Measurements from ENCODE around the gene MDH2.
"Not testable (repeated sequence)": the region's sequence is repeated elsewhere in the genome, so short reads cannot be mapped to it uniquely, and the experiment has no call there.

Gene MDH2, protein sequence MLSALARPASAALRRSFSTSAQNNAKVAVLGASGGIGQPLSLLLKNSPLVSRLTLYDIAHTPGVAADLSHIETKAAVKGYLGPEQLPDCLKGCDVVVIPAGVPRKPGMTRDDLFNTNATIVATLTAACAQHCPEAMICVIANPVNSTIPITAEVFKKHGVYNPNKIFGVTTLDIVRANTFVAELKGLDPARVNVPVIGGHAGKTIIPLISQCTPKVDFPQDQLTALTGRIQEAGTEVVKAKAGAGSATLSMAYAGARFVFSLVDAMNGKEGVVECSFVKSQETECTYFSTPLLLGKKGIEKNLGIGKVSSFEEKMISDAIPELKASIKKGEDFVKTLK

DNA sequence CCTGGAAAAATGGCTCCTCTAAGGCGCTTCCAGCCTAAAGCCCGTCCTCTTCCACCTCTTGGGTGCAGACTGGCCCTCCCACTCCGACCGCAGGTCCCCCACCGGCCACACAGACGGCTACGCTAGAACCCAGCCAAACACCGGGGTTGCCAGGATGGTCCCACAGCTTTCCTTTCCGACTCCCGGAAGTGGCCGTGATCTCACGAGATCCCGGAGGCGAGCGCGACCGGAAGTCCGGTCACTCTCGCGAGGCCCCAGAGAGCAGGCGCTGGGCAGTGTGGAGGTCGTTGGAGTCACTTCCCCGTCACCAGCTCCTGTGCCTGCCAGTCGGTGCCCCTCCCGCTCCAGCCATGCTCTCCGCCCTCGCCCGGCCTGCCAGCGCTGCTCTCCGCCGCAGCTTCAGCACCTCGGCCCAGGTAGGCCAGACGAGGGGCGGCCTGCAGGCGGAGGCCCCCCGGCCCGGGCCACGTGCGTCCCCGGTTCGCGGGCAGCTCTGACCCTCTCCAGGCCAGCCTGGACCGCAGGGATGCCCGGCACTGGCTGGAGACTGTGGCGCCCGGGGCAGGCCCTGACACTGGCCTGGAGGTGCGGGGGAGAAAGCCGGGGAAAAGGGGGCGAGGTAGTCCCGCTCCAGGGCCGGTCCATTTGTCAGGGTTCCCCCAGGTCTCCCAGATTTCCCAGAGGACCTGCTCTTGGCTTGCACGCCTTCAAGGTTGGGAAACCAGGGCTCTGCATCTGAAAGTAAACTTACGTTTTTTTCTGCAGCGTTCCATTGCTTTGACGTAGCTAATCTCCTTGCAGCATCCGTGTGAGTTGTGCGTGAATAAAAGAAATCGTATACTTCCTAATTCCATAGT, at the start of gene MDH2, which contains the start of gene STYXL1:
TSS of gene MDH2 (plus strand) at position 296 of the 857 bp plus-strand sequence. CDS start at position 351, 55 bp downstream.
TSS of gene STYXL1 (minus strand) at position 190 of the 857 bp plus-strand sequence. CDS start 17,477 bp downstream, outside the sequence.
- peak; percentile 51 to 71 (median 64) for DNase-seq

DNA sequence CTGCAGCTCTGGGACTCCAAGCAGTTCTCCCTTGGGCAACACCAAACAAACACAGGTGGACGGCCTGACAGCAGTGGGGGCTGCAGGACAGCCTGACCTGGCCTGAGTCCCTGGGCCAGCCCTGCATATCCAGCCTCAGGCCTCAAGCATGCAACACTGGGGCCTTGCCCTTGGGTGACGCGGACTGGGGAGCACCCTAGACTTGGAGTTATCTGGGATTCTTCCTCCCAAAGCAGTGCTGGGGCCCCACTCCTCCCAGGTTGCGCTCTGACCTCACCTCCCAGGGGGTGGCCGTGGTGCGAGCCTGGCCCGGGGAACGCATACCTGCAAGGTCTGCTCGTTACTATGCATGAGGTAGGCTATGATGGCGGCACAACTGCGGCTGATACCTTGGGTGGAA, 47.3 kb upstream of the MDH2 start:
- DNase-seq = no peak

DNA sequence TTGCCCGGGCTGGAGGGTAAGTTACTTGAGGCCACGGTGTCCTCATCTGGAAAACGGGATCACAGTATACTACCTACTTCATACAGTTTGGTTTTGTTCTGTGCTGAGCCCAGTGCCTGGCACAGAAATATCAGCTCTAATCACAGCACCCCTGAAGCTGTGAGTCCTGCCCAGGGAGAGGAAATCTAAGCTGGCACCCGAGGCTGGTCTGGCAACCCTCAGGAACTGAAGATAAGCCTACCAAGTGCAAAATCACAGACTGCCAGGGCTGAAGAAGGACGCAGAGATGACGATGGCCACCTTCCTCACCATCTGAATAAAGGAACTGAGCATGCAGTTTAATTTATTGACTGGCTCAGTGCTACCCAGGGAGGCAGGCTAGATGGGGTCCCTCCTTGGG, 45.8 kb upstream of the MDH2 start:
- DNase-seq = no peak

DNA sequence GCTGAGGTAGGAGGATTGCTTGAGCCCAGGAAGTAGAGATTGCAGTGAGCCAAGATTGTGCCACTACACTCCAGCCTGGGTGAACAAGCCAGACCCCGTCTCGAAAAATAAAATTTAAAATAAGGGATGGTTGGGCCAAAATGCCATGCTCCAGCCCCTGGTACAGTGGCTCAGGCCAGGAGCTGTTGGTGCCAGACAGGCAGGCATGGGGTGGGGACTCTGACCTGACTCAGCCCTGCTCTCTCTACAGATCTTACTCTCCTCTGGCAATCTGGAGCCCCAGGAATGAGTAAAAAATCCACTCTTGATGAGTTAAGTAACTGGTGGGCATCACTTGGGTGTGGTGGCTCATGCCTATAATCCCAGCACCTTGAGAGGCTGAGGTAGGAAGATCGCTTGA, 45.1 kb upstream of the MDH2 start:
- no peak for DNase-seq

DNA sequence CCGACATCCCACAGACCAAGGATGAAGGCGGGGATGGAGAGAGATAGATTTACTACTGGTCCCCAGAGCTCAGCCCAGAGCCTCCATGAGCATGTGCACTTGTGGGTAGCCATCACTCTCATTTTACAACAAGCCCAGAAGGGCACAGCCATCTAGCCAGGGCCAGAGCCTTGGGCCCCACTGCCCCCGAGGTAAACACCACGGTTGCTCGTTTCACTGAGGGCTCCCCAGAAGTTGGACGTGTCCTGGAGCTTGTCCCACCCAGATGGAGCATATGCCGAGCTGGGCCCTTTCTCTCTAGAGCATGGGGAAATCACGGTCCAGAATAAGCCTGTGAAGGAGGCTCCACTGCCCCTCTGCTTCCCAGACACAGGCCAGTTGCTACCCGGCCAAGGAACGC, 44.6 kb upstream of the MDH2 start:
- DNase-seq = no peak

DNA sequence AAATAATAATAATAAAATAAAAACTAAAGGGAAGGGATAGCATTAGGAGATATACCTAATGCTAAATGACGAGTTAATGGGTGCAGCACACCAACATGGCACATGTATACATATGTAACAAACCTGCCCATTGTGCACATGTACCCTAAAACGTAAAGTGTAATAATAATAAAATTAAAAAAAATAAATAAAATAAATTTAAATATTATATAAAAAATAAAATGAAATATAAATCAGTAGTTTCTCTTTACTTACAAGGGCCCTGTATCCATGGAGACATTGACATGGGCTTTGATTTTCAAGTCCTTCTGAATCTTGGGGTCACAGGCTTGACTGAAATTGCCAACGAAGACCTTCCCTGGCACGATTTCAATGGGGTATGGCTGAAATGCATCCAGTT, 42.9 kb upstream of the MDH2 start:
- not testable (repeated sequence) for DNase-seq

DNA sequence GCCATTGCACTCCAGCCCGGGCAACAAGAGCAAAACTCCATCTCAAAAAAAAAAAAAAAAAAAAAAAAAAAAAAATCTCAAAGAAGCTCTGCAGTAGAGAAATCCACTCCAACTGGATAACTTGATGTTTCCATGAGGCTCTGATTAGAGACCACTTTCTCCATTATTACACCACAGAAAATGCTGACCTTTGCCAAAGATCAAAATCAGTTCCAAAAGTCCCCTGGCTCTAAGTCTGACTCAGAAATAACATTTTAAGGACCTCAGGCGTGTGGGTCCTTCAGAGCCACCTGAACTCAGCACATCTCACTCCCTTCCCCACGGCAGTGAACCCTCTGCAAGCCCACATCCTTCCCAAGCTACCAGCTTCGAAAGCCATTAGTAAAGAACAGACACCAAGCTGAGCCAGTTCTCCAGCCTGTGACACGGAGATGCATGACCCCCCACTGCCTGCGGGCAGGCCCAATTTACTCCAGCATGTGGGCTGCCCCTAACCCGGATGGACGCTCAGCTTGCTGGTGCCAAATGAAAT, 39.7 kb upstream of the MDH2 start:
- DNase-seq = no peak

DNA sequence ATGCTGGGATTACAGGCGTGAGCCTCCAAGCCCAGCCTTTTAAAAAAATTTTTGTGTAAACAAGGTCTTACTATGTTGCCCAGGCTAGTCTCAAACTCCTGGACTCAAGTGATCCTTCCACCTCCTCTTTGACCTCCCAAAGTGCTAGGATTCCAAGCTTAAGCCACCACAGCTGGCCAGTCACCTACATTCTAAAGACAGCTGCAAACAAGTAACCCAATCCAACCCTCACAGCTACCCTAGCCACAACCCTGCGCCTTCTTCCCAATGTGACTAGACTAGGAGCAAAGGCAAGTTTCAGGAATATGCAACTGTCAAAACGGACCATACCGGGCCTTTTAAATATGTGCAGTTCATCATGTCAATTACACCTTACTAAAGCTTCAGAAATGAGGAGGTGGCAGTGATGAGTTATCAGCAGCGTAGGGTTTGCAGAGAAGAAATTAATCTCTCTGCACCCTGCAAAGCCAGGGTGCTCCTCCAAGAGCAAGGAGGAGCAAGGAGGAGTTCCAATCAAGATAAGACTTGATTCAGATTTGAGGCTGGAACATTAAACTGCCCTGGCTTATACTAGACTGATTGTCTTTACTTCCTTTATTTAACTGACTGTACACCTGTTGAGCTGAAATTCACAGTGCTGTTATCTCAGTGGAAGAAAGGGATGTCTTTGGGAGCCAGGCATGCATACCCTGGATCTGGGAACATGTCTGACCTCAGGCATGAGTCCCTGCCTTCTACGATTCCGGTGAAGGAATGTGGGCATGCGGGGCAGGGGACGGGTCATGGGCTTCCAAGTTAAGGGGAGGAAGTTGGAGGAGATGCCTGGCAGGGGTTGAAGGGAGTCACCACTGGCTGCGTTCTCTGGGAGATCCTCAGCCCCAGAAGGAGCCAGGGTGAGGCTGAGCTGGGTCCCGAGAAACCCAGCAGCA, 38.0 kb upstream of the MDH2 start:
- no peak for DNase-seq

DNA sequence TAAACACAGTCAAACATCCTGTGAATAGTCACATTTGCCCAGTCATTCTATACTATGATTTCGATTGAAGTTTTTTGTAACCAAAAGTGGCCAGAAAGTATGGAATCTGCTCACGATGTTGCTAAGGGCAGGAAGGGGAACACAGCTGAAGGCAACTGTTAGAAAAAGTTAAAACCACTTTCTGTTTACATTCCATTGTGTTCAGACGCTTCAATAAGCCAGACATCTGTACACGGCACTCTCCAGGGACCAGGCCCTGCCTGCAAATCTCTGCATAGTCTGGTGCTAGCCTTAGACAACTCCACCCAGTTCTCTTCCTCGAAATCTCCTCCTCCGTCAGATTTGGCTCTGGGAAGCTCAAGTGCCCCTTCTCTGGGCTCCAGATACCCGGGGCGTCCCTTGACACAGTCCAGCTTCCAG, 36.5 kb upstream of the MDH2 start:
- DNase-seq = no peak

DNA sequence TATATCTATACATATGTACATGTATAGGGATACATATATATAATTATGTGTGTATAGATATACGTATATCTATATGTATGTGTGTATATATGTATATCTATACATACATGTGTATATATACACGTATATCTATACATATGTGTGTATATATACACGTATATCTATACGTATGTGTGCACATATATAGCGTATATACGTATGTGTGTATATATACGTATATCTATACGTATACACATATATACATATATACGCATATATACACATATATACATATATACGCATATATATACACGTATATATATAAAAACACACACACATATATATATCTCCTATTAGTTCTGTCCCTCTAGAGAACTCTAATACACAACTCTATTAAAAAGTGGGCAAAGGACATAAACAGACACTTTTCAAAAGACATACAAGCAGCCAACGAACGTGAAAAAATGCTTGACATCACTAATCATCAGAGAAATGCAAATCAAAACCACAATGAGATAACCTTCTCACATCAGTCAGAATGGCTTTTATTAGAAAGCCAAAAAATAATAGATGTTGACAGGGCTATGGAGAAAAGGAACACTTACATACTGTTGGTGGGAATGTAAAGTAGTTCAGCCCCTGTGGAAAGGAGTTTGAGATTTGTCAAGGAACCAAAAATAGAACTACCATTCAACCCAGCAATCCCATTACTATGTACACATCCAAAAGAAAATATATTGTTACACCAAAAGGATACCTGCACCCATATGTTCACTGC, 31.5 kb upstream of the MDH2 start:
- DNase-seq = no peak

DNA sequence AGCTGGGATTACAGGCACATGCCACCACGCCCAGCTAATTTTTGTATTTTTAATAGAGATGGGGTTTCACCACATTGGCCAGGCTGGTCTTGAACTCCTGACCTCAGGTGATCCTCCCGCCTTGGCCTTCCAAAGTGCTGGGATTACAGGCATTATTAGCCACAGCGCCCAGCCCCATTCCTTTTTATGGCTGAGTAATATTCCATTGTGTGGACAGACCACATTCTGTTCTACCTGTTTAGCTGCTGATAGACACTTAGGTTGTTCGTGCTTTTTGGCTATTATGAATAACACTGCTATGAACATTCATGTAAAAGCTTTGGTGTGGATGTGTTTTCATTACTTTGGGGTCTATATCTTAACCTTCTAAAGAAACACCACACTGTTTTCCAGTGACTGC, 29.4 kb upstream of the MDH2 start:
- DNase-seq = not testable (repeated sequence)

DNA sequence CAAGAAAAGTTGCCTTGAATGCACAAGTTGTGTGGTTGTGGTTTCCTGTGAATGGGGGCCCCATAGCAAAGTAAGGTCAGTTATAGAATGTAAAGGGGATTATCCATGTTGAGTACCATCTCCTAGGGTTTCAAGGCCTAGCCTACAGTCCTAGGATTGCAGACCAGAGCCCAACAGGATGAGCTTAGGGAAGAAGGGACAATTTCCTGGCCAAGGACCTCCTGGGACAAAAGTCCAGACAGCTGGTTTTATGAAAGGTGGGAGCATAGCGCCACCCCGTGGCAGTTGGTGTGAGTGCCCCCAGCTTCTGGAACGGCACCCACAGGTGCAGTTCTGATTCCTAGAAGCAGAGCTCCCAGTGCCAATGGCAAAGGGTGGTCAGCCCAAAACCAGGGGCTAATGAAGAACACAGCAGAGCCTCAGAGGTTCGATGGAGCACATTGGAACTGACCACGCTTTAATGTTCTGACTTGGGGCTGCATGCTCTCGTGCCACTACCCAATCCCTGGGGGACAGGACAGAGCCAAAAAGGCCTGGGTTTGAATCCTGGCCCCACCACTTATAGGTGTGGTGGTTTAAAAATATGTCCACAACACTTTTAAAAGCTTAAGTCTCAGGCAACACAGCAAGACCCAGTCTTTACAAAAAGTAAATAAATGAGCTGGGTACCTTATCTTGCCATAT, 27.7 kb upstream of the MDH2 start:
- DNase-seq = peak; percentile 12 to 64 (median 56)

DNA sequence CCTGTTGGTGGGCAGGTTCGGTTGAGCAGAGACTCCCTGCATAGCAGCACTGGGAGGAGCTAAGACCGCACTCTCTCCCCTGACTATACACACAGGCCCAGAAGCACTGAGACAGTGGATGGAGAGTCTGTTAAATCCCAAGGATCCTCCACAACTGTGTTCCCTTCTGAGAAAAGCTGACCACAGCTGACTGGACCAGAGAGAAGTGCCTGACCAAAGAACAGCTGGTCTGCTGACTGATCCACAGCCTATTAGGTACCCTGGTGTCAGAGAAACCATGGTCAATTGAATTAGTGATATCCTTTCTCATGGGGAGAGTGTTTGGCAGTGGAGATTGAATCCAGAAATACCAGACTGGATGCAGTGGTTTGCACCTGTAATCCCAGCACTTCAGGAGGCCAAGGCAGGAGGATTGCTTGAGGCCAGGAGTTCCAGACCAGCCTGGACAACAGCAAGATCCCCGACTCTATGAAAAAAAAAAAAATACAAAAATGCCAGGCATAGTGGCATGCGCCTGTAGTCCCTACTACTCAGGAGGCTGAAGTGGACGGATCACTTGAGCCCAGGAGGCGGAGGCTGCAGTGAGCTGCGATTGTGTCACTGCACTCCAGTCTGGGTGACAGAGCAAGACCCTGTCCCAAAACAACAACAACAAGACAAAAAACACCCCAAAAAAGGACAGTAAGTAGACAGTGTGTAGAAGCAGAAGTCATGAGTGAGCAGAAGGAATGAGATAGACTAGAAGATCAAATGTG, 25.7 kb upstream of the MDH2 start:
- DNase-seq = no peak

DNA sequence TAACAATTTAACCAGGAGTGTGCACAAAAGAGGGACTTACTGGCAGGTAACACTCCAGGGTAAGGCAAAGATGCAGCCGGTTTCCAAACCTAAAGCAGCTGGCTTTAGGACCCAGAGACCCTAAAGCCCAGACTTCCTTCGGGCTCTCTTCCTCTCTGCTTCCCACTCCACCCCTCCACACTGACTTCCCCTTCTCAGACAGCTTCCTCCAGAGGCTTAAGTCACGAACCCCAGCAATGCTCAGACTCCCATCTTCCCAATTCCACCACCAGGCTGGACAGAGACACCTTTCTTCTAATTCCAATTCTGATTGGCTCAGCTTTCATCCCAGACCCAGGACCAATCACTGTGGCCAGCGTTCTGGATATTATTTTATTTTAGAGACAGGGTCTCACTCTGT, 24.9 kb upstream of the MDH2 start:
- no peak for DNase-seq

DNA sequence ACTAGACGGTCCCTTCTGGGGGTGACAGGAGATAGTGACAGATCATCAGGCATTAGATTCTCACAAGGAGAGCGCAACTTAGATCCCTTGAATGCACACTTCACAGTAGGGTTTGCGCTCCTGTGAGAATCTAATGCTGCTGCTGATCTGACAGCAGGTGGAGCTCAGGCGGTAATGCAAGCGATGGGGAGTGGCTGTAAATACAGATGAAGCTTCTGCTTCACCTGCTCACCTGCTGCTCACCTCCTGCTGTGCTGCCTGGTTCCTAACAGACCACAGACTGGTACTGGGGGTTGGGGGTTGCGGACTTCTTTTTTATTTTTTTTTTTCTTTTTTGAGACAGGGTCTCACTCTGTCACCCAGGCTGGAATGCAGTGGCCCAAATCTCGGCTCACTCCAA, 18.2 kb upstream of the MDH2 start:
- DNase-seq = not testable (repeated sequence)

DNA sequence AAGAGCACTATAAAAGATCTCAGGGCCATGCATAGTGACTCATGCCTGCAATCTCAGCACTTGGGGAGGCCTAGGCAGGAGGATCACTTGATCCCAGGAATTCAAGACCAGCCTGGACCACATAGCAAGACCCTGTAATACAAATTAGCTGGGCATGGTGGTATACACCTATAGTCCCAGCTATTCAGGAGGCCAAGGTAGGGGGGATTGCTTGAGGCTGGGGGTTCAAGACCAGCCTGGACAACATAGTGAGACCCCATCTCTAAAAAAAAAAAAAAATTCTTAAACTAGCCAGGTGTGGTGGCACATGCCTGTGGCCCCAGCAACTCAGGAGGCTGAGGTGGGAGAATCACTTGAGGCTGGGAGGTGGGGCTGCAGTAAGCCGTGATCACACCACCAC, 15.9 kb upstream of the MDH2 start:
- DNase-seq = no peak

DNA sequence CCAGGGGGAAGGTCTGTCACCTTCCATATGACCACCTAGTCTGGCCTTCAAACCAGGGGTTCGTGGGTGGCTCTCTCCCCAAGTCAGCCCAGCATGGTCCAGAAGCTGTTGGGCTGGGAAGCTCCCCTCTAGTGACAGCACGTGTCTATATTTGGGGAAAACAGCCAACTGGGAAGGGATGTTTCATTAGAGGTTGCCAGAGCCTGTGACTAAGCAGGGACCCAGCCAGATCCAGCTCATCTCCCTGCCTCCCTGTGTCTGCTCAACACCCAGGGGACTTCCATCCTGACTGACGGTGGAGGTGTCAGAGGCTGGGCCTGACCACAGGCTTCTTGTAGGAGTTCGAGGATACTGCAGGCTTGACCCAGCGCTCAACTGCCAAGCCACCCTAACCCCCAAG, 10.6 kb upstream of the MDH2 start:
- no peak for DNase-seq

DNA sequence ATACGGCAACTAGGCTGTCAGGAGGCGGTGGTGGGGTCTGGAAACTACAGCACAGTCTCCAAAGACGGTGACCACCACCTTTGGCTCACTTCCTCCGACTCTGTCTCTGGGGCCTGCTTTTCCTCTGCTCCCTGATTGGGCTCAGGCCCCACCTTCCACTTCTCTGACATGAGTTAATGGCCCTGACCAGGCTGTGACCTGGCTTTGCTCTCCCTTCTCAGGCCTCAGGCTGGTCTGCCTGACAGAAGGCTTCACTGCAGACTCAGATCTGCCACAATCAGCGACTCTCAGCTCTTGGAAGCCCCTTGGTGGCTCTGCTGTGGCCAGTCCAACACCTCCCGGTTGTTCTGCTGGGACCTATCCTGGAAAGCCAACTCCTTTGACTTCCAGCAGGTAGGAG, 7.8 kb upstream of the MDH2 start:
- DNase-seq = no peak

DNA sequence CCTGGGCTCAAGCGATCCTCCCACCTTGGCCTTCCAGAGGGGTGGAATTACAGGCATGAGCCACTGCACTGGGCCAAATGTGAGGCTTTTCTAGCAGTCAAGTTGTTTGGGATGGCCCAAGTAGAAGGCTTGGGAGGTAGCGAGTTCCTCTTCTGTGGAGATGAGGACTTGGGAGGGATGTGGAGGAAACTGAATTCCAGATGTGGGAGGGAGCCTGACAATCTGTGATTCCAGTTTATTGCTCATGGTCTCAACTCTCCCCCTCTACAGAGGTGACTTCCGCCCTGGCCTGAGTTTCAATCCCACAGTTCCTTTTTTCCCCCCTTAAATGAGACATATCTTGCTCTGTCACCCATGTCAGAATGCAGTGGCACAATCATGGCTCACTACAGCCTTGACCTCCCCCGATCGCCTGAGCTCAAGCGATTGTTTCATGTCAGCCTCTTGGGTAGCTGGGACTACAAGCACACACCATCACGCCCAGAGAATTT, 3.5 kb upstream of the MDH2 start:
- DNase-seq = no peak

DNA sequence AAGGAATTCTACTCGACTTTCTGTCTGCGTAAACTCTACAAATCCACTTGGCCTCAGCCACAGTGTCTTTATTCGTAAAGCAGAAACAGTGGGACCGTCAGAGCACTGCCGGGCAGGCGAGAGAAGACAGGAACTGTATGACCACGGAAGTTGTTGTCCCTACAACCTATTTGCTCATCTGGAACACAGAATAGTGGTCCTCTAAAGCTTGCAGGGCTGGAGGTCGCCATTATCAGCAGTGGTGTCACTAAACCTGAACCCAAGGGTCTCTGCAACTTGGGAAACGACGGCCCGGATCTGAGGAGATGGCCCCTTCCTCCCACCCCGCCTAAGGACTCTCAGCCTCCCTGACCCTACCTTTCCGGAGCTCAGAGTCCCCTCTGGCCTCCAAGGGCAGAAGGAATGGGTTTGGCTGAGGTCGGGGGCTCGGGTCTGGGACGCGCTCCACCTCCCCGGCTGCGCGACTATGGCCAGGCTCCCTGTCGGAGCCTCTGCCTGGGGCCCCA, 548 bp upstream of the MDH2 start:
- DNase-seq = peak in 1 of 4 experiments; percentile 30

Data from activated naive CD4-positive, alpha-beta T cell (primary cell).